ENCODE measurements around the gene SNAPC1.
A peak's percentile ranks its signal among the peaks of the same experiment; 100 is the strongest.
"Not testable (repeated sequence)": the region's sequence is repeated elsewhere in the genome, so short reads cannot be mapped to it uniquely, and the experiment has no call there.

Gene SNAPC1

GRCh38 chr14:61749867-61750266 is 12.4 kb upstream of the SNAPC1 start:
- peak; percentile 42 for DNase-seq (ENCODE audit: low read depth)
- no peak for TF ChIP-seq CTCF (conservative IDR thresholded peaks at IDR 0.05; ENCODE audit: low read depth, low read length)
- H3K4me3 ChIP-seq (ENCODE audit: low read depth, low read length) = peak overlapping the region; percentile 2

GRCh38 chr14:61750708-61751474 is 11.3 kb upstream of the SNAPC1 start:
- H3K4me3 ChIP-seq (ENCODE audit: low read depth, low read length) = peak overlapping the region; percentile 49
- TF ChIP-seq CTCF (conservative IDR thresholded peaks at IDR 0.05; ENCODE audit: low read depth, low read length) = no peak
- peak; percentile 83 for DNase-seq (ENCODE audit: low read depth)

- peak overlapping the region; percentile 49 for H3K4me3 ChIP-seq (ENCODE audit: low read depth, low read length)
- peak; percentile 23 for DNase-seq (ENCODE audit: low read depth)
- TF ChIP-seq CTCF (conservative IDR thresholded peaks at IDR 0.05; ENCODE audit: low read depth, low read length) = no peak
Measured at GRCh38 chr14:61751475-61751989, 10.7 kb upstream of the SNAPC1 start.

GRCh38 chr14:61752626-61753025 is 9.6 kb upstream of the SNAPC1 start:
- H3K4me3 ChIP-seq (ENCODE audit: low read depth, low read length) = no peak overlapping the region
- peak; percentile 73 for DNase-seq (ENCODE audit: low read depth)
- no peak for TF ChIP-seq CTCF (conservative IDR thresholded peaks at IDR 0.05; ENCODE audit: low read depth, low read length)

GRCh38 chr14:61753631-61754030 is 8.6 kb upstream of the SNAPC1 start:
- DNase-seq (ENCODE audit: low read depth) = peak; percentile 54
- peak; percentile 38 for TF ChIP-seq CTCF (conservative IDR thresholded peaks at IDR 0.05; ENCODE audit: low read depth, low read length)
- no peak overlapping the region for H3K4me3 ChIP-seq (ENCODE audit: low read depth, low read length)

GRCh38 chr14:61754627-61755381 is 7.4 kb upstream of the SNAPC1 start:
- no peak overlapping the region for H3K4me3 ChIP-seq (ENCODE audit: low read depth, low read length)
- no peak for TF ChIP-seq CTCF (conservative IDR thresholded peaks at IDR 0.05; ENCODE audit: low read depth, low read length)
- peak; percentile 63 for DNase-seq (ENCODE audit: low read depth)

- peak; percentile 31 for DNase-seq (ENCODE audit: low read depth)
- H3K4me3 ChIP-seq (ENCODE audit: low read depth, low read length) = not testable (repeated sequence)
Measured at GRCh38 chr14:61755382-61755742, 6.9 kb upstream of the SNAPC1 start.

Measured in choroid plexus epithelial cell (primary cell).